K562 (cell line): ENCODE measurements around the gene DYNC2I2. TPM values are rescaled to one million over a fixed set of nuclear protein-coding genes. Genes with fewer than 3 reads are reported as not detected.

Experiments used
- ATAC-seq: fragments of 200-7000 bp; cut with Tn5 transposase; 3 replicates; pipeline ENCODE4 v1.9.1; 2020; ENCODE audit warnings: moderate library complexity
- BruUV-seq: library from RNA; stranded (reverse); fragments of 400-500 nt; replicated peaks from 2 replicates; lab custom pipeline; 2021; lab: Mats Ljungman, UMichigan
- CTCF ChIA-PET: fragments of 300-600 bp; formaldehyde crosslinking; extraction: SDS; loops from one replicate; lab custom pipeline; 2021; ENCODE audit warnings: low intra/inter-chr PET ratio; lab: Yijun Ruan, JAX
- POLR2A ChIA-PET: fragments of 300-600, 350-650 bp; sonication (Branson Sonifier 250); formaldehyde crosslinking; extraction: SDS; loops from one replicate; lab custom pipeline; 2021; ENCODE audit warnings: antibody characterized with exemption, inconsistent platforms; lab: Yijun Ruan, JAX
- DNase-seq, 4 experiments: peaks; one replicate each; pipeline versions ENCODE4 v3.0.0 to v3.0.0-alpha.2; 2011 to 2018; ENCODE audit warnings: low spot score in 3 of 4, mixed read lengths in 3 of 4; ENCODE audit errors: extremely low read depth in 1 of 4
- FAIRE-seq: peaks from 2 replicates; lab custom pipeline; 2011; peaks lifted over from hg19 to GRCh38; lab: Jason Lieb, UNC
- H2AFZ ChIP-seq: 2 replicates; pipeline ENCODE4 v1.6.0; 2011; ENCODE audit warnings: low read depth, low read length, control low read depth, inconsistent platforms
- H3K27ac ChIP-seq: fragments of 200-600 bp; 3 replicates; pipeline ENCODE4 v1.8.0; 2011; ENCODE audit warnings: low read depth, mild to moderate bottlenecking, control low read depth, inconsistent platforms, low read length, moderate library complexity, mixed read lengths; ENCODE audit errors: extremely low read depth
- H3K27me3 ChIP-seq, 2 experiments: fragments of 300-600 bp in 1 of 2; 2 replicates in 1 of 2; 3 replicates in 1 of 2; pipeline versions ENCODE4 v1.6.0 to v1.8.0; 2011; ENCODE audit warnings: inconsistent platforms in 2 of 2, low read length in 2 of 2, mild to moderate bottlenecking in 1 of 2, mixed read lengths in 1 of 2, moderate library complexity in 1 of 2; ENCODE audit not compliant: control insufficient read depth in 2 of 2, insufficient read depth in 2 of 2
- H3K36me3 ChIP-seq: fragments of 300-600 bp; 3 replicates; pipeline ENCODE4 v1.8.0; 2011; ENCODE audit warnings: mild to moderate bottlenecking, low read length, inconsistent platforms; ENCODE audit not compliant: control insufficient read depth, insufficient read depth
- H3K4me1 ChIP-seq, 2 experiments: fragments of 200-600 bp in 1 of 2; replicated peaks in 1 of 2; 2 replicates in 1 of 2; 3 replicates in 1 of 2; pipeline versions ENCODE4 v1.5.1 to v1.8.0; 2011; ENCODE audit warnings: inconsistent platforms in 2 of 2, low read length in 2 of 2, mild to moderate bottlenecking in 1 of 2, mixed read lengths in 1 of 2, moderate library complexity in 1 of 2; ENCODE audit not compliant: control insufficient read depth in 2 of 2, insufficient read depth in 2 of 2
- H3K4me2 ChIP-seq: 2 replicates; pipeline ENCODE4 v1.6.1; 2011; ENCODE audit warnings: low read length, control low read depth, inconsistent platforms, mixed read lengths; ENCODE audit not compliant: insufficient read depth
- H3K4me3 ChIP-seq: fragments of 200-600 bp; sonication (generic), shearing (Covaris generic); 2 replicates; pipeline ENCODE4 v1.5.1; 2016; ENCODE audit warnings: control low read depth, inconsistent platforms
- H3K79me2 ChIP-seq: fragments of 200-600 bp; 3 replicates; pipeline ENCODE4 v1.8.0; 2011; ENCODE audit warnings: low read length, inconsistent platforms; ENCODE audit not compliant: control insufficient read depth, insufficient read depth
- H3K9ac ChIP-seq, 2 experiments: 2 replicates each; pipeline versions ENCODE4 v1.6.0 to v1.6.1; 2011; ENCODE audit warnings: low read depth in 2 of 2, low read length in 2 of 2, control low read depth in 1 of 2, inconsistent platforms in 1 of 2, mild to moderate bottlenecking in 1 of 2, mixed read lengths in 1 of 2; ENCODE audit not compliant: insufficient read depth in 1 of 2
- H3K9me1 ChIP-seq: one replicate; pipeline ENCODE4 v1.6.0; 2011; ENCODE audit warnings: inconsistent platforms, mild to moderate bottlenecking, low read length, moderate library complexity; ENCODE audit not compliant: control insufficient read depth, insufficient read depth
- H3K9me3 ChIP-seq: replicated peaks from 2 replicates; pipeline ENCODE4 v1.5.1; 2011; ENCODE audit warnings: low read depth, low read length, inconsistent platforms; ENCODE audit not compliant: control insufficient read depth, insufficient read depth
- H4K20me1 ChIP-seq: replicated peaks from 2 replicates; pipeline ENCODE4 v1.6.1; 2011; ENCODE audit warnings: low read length, inconsistent platforms, mixed read lengths; ENCODE audit not compliant: control insufficient read depth, insufficient read depth
- ASH1L ChIP-seq: fragments of 450-650 bp; IDR thresholded peaks from 2 replicates; pipeline ENCODE4 v1.6.1; 2018; ENCODE audit warnings: borderline replicate concordance, mild to moderate bottlenecking, low read depth; ENCODE audit not compliant: partially characterized antibody
- MTA1 ChIP-seq: fragments of 450-650 bp; IDR thresholded peaks from 2 replicates; pipeline ENCODE4 v1.6.1; 2017; ENCODE audit warnings: borderline replicate concordance
- MTF1 ChIP-seq: fragments of 250-450 bp; sonication (Bioruptor Pico); IDR thresholded peaks from 2 replicates; pipeline ENCODE4 v1.9.0; 2021; ENCODE audit warnings: moderate library complexity, mild to moderate bottlenecking, inconsistent platforms, borderline replicate concordance
- PHB ChIP-seq: fragments of 250-450 bp; sonication (Bioruptor Pico); IDR thresholded peaks from 2 replicates; pipeline ENCODE4 v1.5.0; 2021
- POLR2AphosphoS2 ChIP-seq: IDR thresholded peaks from 2 replicates; pipeline ENCODE4 v1.6.1; 2012; ENCODE audit warnings: low read length, improper control_type of control experiment
- SMAD4 ChIP-seq: fragments of 250-450 bp; sonication (Bioruptor Pico); conservative IDR thresholded peaks from 2 replicates; pipeline ENCODE4 v1.8.0; 2021; ENCODE audit warnings: inconsistent platforms, mild to moderate bottlenecking, moderate library complexity
- SP2 ChIP-seq: IDR thresholded peaks from 2 replicates; pipeline ENCODE4 v1.6.1; 2011; ENCODE audit warnings: mild to moderate bottlenecking, low read depth, low read length, moderate library complexity; ENCODE audit not compliant: poor library complexity, severe bottlenecking; ENCODE audit errors: extremely low read depth
- ZBTB17 ChIP-seq: fragments of 450-650 bp; formaldehyde crosslinking; IDR thresholded peaks from 2 replicates; pipeline ENCODE4 v1.4.0; 2020; ENCODE audit warnings: mild to moderate bottlenecking
- ZC3H8 ChIP-seq: fragments of 450-650 bp; IDR thresholded peaks from 2 replicates; pipeline ENCODE4 v1.6.1; 2017
- ZNF143 ChIP-seq: sonication (generic); formaldehyde crosslinking; IDR thresholded peaks from 2 replicates; pipeline ENCODE4 v1.9.0; 2022; ENCODE audit warnings: mild to moderate bottlenecking, missing genetic modification reagents
- ZNF23 ChIP-seq: fragments of 250-450 bp; sonication (Bioruptor Pico); IDR thresholded peaks from 2 replicates; pipeline ENCODE4 v1.4.0; 2020; ENCODE audit warnings: mild to moderate bottlenecking
- WGBS: fragments of 100-300 bp; shearing (Covaris generic); methylation state at CpG from one replicate; pipeline ENCODE4 v1.1.6; 2016; ENCODE audit warnings: low coverage, mixed read lengths; ENCODE audit not compliant: insufficient coverage; ENCODE audit errors: missing lambda C conversion rate; 5-methylcytosine and 5-hydroxymethylcytosine counted together
- in situ Hi-C: fragments of 300-500 bp; cut with MboI; formaldehyde crosslinking; loops from 4 replicates; pipeline ENCODE4 v1.15.0; 2018; ENCODE audit warnings: inconsistent platforms, mixed read lengths
- intact Hi-C: fragments of 100-400 bp; cut with micrococcal nuclease; formaldehyde crosslinking; loops from 2 replicates; pipeline ENCODE4 v1.14.2; 2022
- polyA plus RNA-seq, 8 experiments: library from polyadenylated mRNA; depleted of rRNA in 4 of 8; stranded (reverse) in 5 of 8; unstranded in 3 of 8; fragments of >200 nt; fragmentation: Nextera tagmentation in 2 of 8; fragmentation: Illumina TruSeq in 1 of 8; extraction: Ambion mirVana in 2 of 8; extraction: Trizol in 1 of 8; gene quantifications; 2 replicates each; pipeline versions ENCODE4 v1.2.1 to v1.2.3, GENCODE V29; 2011 to 2014; ENCODE audit warnings: inconsistent platforms in 1 of 8, missing spikeins in 1 of 8
- total RNA-seq, 7 experiments: library from RNA; depleted of rRNA in 6 of 7; stranded (reverse); fragments of >200 nt in 6 of 7; fragmentation: Illumina TruSeq in 2 of 7; extraction: Trizol in 2 of 7; gene quantifications; 2 replicates each; pipeline versions ENCODE4 v1.2.1 to v1.2.3, GENCODE V29; 2011 to 2021; ENCODE audit warnings: low replicate concordance in 1 of 7
- TF ChIP-seq, protein P1 (sequence below): fragments of 450-650 bp; conservative IDR thresholded peaks from 2 replicates; pipeline ENCODE4 v1.6.1; 2016; ENCODE audit warnings: missing genetic modification characterization, low read depth, mild to moderate bottlenecking, control low read depth, missing compliant biosample characterization

DYNC2I2 gene
- total and polyA plus RNA-seq, 9 of the 15 experiments (the other 6 are each of a cell fraction or from before 2014, with no cell fraction given): 1.5 to 249 (median 70.0) TPM

DNA sequence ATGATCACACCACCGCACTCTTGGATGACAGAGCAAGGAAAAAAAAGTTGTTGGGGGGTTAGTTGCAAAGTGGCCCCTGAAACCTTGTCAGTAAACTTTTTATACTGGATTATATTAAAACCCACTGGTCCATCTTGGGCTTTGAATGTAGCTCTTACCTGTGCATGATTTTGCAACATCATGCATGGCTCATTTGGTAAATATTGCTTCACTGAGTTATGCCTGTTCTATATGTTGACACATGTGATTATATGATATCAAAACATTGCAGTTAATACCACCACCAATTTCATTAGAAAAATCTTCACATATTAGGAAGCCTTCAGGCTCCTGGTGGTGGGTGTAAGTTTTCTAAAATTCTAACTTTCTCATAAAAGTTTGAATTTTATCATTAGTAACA is 41.9 kb downstream of the DYNC2I2 start:
- in situ Hi-C loops: no loop called here
- no peaks in the 10 kb centered on the region for H3K27me3 ChIP-seq
- no peak overlapping the region for H3K27ac ChIP-seq
- TF ChIP-seq PHB (CRISPR knock-in tag) (no peak), ZBTB17 (CRISPR knock-in tag) (no peak), ZNF23 (CRISPR knock-in tag) (no peak)
- TF ChIP-seq, all 486 proteins: peak for 0
- intact Hi-C loops: loop anchor here (10.0 kb wide), 2 partner anchors 110 to 200 kb away; partner anchors contain the start of gene GLE1
- DNase-seq: no peak
- no peak overlapping the region for H3K4me2 ChIP-seq
- WGBS: 69% methylated on average over 1 of the region's 1 CpG
- no peaks in the 10 kb centered on the region for H3K36me3 ChIP-seq
- H2AFZ ChIP-seq: no peak overlapping the region
- no TSS peak for BruUV-seq
- no peak for ATAC-seq
- no peak overlapping the region for H3K9ac ChIP-seq
- FAIRE-seq: no peak
- no peaks in the 10 kb centered on the region for H3K4me1 ChIP-seq
- CTCF ChIA-PET: no interaction called here
- no peak overlapping the region for H3K4me3 ChIP-seq
- H3K9me1 ChIP-seq: no peaks in the 10 kb centered on the region
- H3K9me3 ChIP-seq: no peaks in the 10 kb centered on the region
- no peaks in the 10 kb centered on the region for H4K20me1 ChIP-seq
- H3K79me2 ChIP-seq: no peaks in the 10 kb centered on the region
- POLR2A ChIA-PET: interaction anchor here (0.6 kb wide), 1 partner anchor 811 kb away, joined by 3 read pairs; no protein-coding TSS in a partner anchor

DNA sequence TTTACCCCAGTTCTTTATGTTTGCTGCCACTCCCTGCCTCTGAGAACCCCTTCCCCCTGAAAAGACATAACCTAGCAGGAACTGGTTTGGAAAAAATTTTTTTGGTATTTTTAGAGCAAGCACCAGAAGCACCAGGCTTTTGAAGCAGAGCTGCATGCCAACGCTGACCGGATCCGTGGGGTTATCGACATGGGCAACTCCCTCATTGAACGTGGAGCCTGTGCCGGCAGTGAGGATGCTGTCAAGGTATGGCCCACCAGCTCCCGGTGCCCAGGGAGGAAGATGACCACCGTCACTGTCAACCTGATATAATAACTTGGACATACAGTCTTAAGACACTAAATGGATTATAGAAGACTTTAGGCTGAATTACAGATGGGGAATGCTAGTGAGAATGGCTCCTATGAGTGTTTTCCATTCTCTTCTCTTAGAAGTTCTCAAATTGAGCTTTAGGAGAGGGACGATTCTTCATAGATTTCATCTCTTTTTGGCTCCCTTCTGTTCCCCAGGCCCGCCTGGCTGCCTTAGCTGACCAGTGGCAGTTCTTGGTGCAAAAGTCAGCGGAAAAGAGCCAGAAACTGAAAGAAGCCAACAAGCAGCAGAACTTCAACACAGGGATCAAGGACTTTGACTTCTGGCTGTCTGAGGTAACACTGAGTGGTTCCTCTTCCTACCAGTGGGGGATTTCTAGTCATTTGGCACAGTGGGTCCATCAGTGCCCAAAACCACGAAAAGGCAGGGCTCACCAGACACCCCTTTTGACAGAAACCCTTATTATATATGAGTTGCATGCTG is 44.9 kb downstream of the DYNC2I2 start:
- Histone ChIP-seq H3K4me3 (no peak overlapping the region), H3K4me2 (no peak overlapping the region), H3K9me3 (no peaks in the 10 kb centered on the region), H2AFZ (no peak overlapping the region), H3K36me3 (no peaks in the 10 kb centered on the region), H3K9me1 (no peaks in the 10 kb centered on the region), H3K4me1 (no peaks in the 10 kb centered on the region), H3K9ac (no peak overlapping the region), H3K27ac (no peak overlapping the region), H3K79me2 (no peaks in the 10 kb centered on the region), H3K27me3 (no peaks in the 10 kb centered on the region), H4K20me1 (no peaks in the 10 kb centered on the region)
- intact Hi-C loops (loop anchor here (2.0 to 10.0 kb wide), 3 partner anchors 107 to 197 kb away; partner anchors contain the start of gene GLE1), in situ Hi-C loops (no loop called here)
- ChIA-PET CTCF (interaction anchor here (0.9 to 2.3 kb wide), 2 partner anchors 23 to 173 kb away, joined by 4 to 10 read pairs; no protein-coding TSS in a partner anchor), POLR2A (interaction anchor here (0.6 to 1.7 kb wide), 3 partner anchors 8 to 17 kb away, joined by 3 to 4 read pairs (median 4); no protein-coding TSS in a partner anchor)
- no peak for DNase-seq
- 25% methylated on average over 12 of the region's 12 CpGs for WGBS
- FAIRE-seq: no peak
- no TSS peak for BruUV-seq
- ATAC-seq: no peak
- TF ChIP-seq ASH1L (no peak), ZC3H8 (no peak), POLR2AphosphoS2 (no peak), MTA1 (no peak), ZNF143 (CRISPR knock-in tag) (no peak), SMAD4 (CRISPR knock-in tag) (no peak), ZNF23 (CRISPR knock-in tag) (no peak), MTF1 (CRISPR knock-in tag) (no peak), SP2 (no peak)
- TF ChIP-seq, protein P1, sequence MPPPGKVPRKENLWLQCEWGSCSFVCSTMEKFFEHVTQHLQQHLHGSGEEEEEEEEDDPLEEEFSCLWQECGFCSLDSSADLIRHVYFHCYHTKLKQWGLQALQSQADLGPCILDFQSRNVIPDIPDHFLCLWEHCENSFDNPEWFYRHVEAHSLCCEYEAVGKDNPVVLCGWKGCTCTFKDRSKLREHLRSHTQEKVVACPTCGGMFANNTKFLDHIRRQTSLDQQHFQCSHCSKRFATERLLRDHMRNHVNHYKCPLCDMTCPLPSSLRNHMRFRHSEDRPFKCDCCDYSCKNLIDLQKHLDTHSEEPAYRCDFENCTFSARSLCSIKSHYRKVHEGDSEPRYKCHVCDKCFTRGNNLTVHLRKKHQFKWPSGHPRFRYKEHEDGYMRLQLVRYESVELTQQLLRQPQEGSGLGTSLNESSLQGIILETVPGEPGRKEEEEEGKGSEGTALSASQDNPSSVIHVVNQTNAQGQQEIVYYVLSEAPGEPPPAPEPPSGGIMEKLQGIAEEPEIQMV (tag): no peak
